Vagina (tissue), 2 donors: ENCODE data around the gene IL3RA.

ENCODE experiments used
- CTCF ChIP-seq, 3 experiments: fragments of 450-650 bp in 2 of 3; fragments of 200-600 bp in 1 of 3; sonication (generic) in 1 of 3; IDR thresholded peaks; one replicate each; pipeline ENCODE4 v1.5.1; 2017 to 2019; ENCODE audit warnings: antibody characterized with exemption in 3 of 3, mild to moderate bottlenecking in 2 of 3, moderate library complexity in 2 of 3
- POLR2A ChIP-seq, 2 donors: fragments of 450-650 bp; IDR thresholded peaks; one replicate each; pipeline ENCODE4 v1.6.1; 2017; ENCODE audit warnings: antibody characterized with exemption in 2 of 2, mild to moderate bottlenecking in 2 of 2, moderate library complexity in 2 of 2

- TF ChIP-seq CTCF (IDR thresholded peaks at IDR 0.05) = no peak
- no peak for TF ChIP-seq POLR2A (IDR thresholded peaks at IDR 0.05)
These were observed 23.6 kb downstream of the IL3RA start for GRCh38 chrX:1360171-1360570.
